ENCODE measurements around the gene ADGRL3. TPM values are rescaled to one million over a fixed set of nuclear protein-coding genes. Genes with fewer than 3 reads are reported as not detected.
"Not testable (repeated sequence)": the region's sequence is repeated elsewhere in the genome, so short reads cannot be mapped to it uniquely, and the experiment has no call there.

ADGRL3 gene
- total RNA-seq, 1 donor: under 0.01 TPM

DNA sequence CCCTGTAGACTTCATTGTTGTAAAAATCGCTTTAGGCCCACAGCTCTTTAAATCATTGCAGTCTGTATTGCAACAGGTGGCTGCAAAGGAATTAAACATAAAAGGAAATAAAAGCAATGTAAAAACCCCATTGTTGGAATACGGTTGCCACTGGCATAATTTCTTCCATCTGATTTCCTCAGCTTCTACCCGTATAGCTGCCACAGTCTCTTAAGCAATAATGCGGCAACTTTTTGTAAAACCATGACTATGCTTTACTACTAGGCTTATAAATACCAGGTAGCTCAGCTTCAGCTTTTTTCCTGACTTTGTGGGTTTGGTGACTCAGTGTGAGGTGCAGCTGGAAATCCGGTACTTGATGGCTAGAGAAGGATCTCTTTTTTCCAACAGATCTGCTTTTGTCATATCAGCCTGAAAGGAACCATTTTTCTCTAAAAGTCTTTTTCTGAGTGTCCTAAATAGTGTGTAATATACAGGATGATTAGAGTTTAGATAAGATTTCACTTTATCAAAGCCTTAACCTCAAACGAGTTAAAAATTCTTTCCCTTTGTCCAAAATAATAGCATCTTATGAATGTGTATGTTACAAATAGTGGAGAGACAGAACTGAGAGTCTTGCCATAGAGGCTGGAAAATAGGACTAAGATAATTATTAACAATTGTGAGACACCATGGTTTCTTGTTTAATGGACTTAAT is 268.0 kb downstream of the ADGRL3 start:
- no peak for DNase-seq (ENCODE audit: low read depth in 2 of 3, low spot score in 2 of 3)

DNA sequence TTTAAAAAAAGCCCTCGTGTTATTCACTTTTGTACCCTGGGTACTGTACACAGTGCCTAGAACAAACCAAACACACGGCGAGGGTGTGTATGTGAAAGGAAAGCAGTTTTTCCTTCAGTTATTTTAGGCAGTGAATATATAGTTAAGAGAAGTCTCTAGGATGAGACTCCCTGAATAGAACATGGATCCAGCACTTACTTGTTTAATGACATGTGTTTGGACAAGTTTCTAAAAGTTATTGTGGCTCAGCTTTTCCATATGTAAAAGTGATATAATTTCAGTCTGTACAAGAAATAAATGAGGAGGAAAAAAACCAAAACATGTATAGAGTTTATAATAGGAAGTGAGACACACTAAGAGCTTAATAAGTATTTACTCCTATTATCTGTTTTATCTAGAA is 273.2 kb downstream of the ADGRL3 start:
- DNase-seq (ENCODE audit: low read depth in 2 of 3, low spot score in 2 of 3): no peak

DNA sequence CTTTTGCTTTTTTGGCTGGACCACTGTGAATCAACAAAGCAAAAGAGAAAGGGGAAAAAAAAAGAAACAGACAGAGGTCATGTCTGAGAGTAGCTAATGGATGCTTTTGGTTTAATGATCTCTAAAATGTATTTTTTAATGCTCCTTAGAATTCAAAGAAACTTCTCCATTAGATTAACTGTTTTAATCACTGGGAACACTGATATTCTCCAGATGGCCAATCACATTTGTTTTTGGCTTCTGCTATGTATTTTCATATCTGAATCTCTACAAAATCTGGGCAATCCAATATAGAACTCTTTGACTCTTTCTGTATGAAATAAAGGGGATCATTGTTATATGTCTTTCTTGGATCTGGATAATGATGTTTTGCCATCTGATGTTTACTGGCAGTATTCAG is 278.2 kb downstream of the ADGRL3 start:
- DNase-seq (ENCODE audit: low read depth in 2 of 3, low spot score in 2 of 3): no peak

DNA sequence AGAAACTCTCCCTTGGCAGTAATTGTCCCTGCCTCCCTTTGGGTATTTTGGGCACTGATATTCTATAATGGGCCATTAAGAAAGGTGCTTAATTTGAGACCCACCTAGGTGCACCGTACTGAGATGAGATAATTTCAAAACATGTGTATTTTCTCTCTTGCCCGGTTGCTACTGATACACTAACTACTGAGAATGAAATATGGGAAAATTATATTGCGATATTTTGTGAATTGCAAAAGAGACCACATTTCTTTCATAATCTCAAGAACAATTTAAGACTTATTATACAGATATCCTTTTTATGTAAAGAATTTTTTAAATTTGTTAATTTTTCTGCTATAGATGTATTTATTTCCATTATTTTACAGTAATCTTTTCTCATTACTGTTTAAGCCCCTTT is 284.9 kb downstream of the ADGRL3 start:
- no peak for DNase-seq (ENCODE audit: low read depth in 2 of 3, low spot score in 2 of 3)

DNA sequence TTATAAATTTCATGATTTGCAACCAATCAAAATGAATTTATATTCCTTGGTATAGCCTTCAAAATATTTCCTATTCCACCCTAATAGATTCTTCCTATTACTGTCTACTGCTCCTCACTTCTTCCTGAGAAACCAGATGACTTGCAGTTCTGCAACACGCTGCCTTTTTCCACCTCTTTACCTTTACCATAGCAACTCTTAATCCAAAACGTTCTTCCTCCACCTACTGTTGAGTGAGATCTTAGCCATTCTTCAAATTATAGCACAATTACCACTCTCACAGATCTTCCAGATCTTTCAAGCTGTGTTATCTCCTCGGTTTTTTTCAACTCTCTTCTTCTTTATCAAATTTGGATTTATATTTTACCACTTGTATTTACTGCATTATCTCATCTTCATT is 289.8 kb downstream of the ADGRL3 start:
- no peak for DNase-seq (ENCODE audit: low read depth in 2 of 3, low spot score in 2 of 3)

DNA sequence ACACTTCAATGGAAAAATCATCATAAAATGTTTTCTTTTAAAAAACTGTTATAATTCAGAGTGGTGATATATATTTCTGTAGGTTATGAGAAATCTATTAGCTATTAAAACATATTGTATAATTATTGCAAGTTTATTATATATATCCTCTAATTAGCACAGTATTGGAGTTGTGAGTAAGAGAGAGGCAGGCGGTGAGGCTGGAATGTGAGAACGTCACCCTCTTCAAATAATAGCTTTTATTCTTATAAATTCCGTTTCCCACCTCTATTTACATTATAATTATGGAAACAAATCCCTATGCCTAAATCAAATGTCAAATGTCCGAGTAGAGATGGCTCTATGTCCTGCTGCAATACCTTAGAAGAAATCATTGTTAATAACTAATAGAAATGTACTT is 292.9 kb downstream of the ADGRL3 start:
- DNase-seq (ENCODE audit: low read depth in 2 of 3, low spot score in 2 of 3): no peak

DNA sequence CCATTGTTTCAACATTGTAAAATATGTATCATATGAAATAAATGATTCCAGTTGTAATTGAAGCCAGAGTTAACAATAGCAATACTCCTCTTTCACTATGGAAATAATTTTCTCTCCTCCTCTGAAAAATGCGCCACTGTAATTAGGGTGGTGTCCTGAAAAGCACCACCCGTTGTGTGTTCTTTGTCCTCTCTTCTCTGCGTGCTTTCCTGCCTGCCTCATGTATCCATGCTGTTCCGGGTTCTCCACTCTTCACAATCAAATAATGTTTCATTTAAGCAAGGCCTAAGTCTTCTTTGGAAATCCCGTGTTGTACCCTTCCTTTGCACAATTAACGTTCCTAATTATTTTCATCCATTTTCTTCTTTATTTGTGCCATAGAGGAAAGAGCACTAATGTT is 293.3 kb downstream of the ADGRL3 start:
- DNase-seq (ENCODE audit: low read depth in 2 of 3, low spot score in 2 of 3): no peak

DNA sequence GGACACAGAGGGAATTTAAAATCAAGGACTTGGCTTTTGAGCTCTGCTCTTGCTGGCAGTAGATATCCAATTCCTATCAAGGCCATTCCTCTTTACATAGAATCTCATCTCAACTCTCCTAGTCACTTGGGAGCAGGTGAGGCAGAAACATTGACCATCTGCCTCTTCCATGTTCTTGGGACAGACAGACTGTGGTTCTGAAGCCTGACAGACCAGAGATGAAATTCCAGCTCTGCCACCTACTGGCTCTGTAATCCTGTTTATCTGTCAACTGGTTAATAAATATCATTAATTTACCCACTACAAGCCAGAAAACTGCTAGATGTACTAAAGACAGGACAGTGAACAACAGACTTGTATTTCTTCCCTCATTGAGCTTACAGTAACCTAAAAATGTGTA is 300.8 kb downstream of the ADGRL3 start:
- no peak for DNase-seq (ENCODE audit: low read depth in 2 of 3, low spot score in 2 of 3)

DNA sequence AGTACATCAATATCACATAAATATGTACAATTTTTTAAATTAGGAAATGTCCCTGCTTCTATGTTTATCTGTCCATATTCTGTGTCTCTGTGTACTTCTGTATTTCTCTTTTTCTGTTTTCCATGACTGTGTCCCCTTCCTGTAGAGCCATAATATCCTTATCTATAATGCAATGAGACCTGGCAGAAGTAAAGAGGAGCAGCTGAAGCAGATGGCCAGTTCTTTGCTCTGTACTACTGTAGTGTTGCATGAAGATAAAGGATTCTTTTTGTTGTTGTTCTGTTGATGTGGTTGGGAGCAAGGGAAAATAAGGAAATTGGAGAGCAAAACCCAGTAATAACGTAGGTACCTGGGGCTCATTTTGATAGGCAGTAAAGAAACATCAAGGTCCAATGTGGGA is 301.7 kb downstream of the ADGRL3 start:
- no peak for DNase-seq (ENCODE audit: low read depth in 2 of 3, low spot score in 2 of 3)

DNA sequence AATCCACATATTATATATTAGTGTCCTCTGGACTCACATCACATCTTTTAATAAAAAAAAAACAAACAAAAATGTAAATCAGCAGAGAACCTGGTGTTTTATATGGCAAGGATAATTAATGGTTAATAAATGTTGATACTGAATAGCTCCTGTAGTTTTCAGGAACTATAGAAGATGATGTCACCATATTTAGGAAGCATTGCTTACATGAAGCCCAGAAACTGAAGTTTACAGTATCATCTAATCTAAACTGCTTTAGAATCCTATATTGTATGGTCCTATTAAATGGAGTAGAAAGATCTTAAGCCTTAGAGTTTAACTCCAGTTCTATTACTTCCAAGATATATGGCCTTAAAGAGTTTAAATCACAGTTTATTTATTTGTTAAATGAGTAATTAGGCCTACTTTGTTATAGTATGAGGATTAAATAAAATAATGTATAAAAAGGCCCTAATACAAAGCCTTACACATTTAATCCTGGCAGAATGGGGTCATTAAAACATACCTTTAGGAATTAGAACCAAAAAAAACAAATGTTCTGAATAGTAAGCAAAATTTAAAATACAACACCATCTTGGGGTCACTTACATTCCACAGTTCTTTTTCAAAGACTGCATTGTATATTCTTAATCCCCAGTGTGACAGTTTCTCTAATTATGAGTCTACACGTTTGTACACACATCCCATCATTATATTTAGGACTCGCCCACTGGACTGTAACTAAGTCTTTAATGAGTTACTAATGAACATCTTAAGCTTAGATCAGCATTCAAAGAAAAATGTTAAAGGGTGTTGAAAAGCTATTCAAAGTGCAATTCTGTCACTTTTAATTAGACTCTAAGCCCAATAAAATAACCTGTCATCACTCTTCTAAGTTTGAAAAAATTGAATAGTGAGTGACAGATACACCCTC is 305.9 kb downstream of the ADGRL3 start:
- DNase-seq (ENCODE audit: low read depth in 2 of 3, low spot score in 2 of 3): no peak

DNA sequence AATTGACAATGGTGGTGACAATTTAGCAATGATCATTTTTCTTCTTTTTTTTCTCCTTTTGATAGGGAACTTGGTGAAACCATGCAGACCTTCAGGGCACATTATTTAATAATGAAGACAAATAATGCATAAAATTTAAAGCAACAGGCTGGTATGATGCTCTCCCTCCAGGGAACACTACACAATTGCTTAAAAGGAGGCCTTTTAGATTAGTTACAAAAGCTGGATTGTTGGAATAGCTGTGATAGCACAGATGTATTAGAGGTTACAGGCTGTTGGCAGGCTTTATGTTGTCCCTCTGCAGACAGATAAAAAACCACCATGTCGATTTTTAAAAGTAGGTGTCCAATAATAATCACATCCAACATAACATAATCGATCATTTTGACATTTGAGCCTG is 307.0 kb downstream of the ADGRL3 start:
- no peak for DNase-seq (ENCODE audit: low read depth in 2 of 3, low spot score in 2 of 3)

DNA sequence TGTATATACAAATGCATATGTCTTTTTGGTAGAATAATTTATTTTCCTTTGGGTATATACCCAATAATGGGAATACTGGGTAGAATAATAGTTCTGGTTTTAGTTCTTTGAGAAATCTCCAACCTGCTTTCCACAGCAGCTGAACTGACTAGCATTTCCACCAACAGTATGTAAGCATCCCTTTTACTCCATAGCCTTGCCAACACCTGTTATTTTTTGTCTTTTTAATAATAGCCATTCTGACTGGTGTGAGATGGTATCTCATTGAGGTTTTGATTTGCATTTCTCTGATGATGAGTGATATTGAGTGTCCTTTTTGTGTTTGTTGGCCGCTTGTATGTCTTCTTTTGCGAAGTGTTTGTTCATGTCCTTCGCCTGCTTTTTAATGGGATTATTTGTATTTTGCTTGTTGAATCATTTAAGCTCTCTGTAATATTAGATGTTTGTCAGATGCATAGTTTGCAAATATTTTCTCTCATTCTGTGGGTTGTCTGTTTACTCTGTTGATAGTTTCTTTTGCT is 309.7 kb downstream of the ADGRL3 start:
- not testable (repeated sequence) for DNase-seq (ENCODE audit: low read depth in 2 of 3, low spot score in 2 of 3)

DNA sequence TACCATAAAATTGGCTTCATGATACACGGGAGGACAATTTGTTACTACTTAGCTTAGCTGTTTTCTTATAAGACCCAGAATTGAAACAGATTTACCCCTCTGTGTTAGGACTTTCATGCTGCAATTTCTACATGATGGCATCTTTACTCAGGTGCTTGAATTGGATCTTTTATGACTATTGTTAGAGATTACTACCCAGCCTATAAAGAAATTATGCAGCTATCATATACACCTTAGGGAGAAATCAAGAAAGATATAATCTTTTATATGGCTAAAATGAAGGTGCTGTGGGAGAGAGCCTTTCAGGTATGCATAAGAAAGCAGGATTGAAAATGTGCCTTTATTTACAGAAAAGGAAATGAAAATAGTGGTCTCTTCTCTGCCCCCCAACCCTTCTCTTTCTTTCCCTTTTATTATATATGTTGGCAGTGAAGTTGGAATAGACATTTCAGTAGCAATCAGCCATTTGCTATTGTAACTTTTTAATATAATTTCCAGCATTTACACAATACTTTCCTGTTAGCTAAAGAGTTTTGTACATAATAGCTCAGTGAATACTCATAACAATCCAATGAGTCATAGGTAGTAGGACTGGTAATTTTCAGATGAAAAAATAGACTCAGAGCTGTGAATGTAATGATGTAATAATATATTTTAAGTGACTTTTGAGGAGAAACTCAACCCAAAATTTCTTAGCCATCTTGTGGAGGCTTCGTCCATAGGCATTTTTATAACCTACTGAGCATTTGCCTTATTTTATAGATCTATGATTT is 311.8 kb downstream of the ADGRL3 start:
- DNase-seq (ENCODE audit: low read depth in 2 of 3, low spot score in 2 of 3): no peak

DNA sequence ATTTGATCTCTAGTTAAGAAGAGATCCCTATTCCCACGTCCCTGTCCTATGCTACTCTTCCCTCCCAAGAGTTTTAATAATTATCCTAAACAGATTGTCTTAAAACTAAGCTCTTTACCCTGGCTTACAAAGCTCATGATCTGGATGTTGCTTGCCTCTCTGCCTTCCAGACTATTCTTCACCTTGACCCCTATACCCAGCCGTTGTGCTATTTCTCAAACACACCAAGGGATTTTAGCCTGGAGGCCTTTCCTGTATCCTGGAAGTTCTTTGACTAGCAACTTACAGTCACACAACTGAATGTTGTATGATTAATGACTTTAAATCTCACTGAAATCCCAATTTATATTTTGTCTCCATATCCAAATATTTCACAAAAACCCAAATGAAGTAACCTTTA is 314.9 kb downstream of the ADGRL3 start:
- no peak for DNase-seq (ENCODE audit: low read depth in 2 of 3, low spot score in 2 of 3)

DNA sequence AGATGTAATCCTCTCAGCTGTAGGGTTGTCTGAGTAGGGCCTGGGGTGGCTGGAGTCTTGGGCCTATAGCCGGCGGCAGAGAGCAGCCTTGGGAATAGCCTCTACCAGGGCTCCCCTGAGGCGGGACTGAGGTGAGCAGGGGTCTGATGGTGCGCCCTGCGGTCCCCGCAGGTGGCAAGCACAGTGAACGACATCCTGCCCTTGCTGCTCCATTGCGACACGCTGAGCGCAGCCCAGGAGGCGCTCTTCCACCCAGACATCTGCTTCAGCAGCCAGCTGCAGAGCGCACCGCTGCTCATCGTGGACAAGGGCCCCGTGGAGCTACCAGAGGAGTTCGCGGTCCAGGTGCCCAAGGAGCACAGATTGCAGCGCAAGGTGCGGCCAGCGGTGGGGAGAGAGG is 317.0 kb downstream of the ADGRL3 start:
- peak in 2 of 3 donors; percentile 6 for DNase-seq (ENCODE audit: low read depth in 2 of 3, low spot score in 2 of 3)

DNA sequence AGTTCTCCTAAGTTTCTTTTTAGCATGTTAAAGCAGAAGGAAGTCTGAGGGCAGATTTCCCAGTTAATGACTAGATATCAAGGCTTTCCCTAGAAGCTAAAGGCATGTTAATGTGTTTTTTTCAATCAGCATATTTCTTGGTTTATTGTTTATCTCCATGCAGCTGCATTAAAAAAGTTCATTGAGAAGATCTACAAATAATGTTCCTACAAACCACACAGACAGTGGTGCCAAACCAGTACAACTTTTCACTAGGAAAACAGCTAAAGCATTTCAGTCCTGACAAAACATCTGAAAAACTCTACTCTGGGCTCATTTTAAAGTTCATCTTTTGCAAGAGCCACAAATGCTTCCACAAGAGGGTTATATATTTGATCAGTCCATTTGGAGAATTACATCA is 320.0 kb downstream of the ADGRL3 start:
- no peak for DNase-seq (ENCODE audit: low read depth in 2 of 3, low spot score in 2 of 3)

DNA sequence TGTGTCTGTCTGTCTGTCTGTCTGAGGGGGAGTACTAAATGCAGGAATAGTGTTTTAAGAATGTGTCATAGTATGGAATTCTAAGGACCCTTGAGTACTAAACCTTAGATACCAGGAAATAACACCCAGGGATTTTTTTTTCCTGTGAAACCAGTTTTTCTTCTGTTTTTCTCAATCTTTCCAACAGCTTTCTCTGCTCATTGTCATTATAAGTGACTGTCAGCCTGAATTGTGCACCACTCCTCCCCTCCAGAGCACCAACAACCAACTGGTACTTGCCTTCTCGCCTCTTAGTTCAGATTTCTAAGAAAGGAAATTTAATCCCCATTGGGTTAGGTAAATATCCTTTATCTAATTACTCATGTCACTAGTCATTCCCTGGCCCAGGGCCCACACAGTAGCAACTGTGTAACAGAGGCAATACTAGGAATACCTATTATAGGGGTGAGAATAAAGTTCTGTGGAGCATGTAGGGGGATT is 320.6 kb downstream of the ADGRL3 start:
- DNase-seq (ENCODE audit: low read depth in 2 of 3, low spot score in 2 of 3): no peak

DNA sequence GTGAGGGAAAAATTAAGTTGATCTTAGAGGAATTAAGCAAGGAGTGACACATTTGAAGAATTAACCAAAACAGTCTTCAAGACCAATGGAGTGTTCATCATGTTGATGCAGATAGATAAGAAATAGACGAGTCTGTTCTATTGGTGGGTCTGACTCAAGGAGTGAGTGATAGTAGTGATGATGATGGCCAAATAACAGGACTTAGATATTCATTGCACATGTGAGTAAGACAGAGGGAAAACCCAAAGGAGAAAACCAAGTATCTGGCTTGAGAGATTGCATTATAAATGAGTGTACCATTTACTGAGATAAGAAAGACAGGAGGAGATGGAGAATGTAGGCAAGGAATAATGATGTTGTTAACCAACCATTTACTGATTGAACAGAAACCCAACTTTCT is 321.3 kb downstream of the ADGRL3 start:
- DNase-seq (ENCODE audit: low read depth in 2 of 3, low spot score in 2 of 3): no peak

DNA sequence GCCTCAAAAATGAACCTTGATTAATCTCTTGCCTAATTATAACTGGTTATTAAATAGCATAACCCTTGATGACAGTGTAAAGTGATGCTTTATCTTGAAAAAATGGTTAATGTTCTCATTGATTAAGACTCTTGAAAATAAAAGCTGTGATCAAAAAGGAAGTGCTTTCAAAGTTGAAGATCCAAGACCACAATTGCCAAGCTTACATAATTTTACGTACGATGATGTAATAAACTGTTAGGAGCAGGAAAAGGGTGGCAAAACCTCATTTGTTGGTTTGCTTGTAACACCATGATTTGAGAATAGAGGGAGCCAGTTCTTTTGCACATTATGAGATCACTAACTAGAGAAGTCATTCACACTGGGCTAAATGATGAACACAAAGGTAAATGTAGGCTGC is 322.2 kb downstream of the ADGRL3 start:
- DNase-seq (ENCODE audit: low read depth in 2 of 3, low spot score in 2 of 3): no peak

DNA sequence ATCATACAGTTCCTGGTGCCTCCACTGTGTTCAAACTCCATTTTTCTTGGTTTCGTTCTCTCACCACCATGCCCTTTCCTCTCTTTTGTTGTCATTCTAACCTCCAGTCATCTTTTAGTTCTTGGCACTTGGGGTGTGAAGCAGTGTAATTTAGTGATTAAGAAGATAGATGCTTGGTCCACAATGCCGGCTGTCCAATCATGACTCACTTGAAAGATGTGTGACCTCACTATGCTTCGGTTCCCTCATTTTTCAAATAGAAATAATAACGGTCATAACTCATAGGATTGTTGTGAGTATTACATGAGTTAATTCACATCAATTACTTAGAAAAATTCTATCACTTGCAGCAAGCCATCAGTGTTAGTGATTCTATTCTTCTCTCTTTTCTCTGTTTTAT is 327.8 kb downstream of the ADGRL3 start:
- DNase-seq (ENCODE audit: low read depth in 2 of 3, low spot score in 2 of 3): no peak

DNA sequence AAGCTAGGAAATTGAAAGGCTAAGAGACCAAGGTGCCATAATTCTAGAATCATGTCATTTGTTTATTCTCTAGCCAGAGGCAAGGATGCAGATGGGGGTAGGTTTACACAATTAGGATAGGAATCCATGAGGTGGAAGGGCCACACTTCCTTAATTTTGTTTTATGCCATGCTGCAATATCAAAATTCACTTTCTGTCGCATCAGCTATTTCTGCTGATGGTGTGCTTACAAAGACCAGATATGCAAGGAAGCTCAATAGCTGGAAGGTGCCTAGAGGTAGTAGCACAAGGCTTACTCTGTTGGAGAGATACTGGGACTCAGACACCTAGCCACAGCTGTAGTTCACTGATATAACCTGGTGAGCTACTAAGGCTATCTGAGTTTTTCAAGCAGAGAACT is 328.5 kb downstream of the ADGRL3 start:
- DNase-seq (ENCODE audit: low read depth in 2 of 3, low spot score in 2 of 3): no peak
